WTC11 (cell line): ENCODE data around the gene ZFP36L1.

Experiments
- ATF2 ChIP-seq: sonication (generic); formaldehyde crosslinking; IDR thresholded peaks from 2 replicates; pipeline ENCODE4 v1.8.1; 2022; ENCODE audit warnings: low read depth, missing genetic modification reagents, borderline replicate concordance
- CBFB ChIP-seq: sonication (generic); formaldehyde crosslinking; IDR thresholded peaks from 2 replicates; pipeline ENCODE4 v1.8.1; 2022; ENCODE audit warnings: mild to moderate bottlenecking, low read depth, missing genetic modification reagents
- CREB1 ChIP-seq: sonication (generic); formaldehyde crosslinking; IDR thresholded peaks from 2 replicates; pipeline ENCODE4 v1.8.0; 2023; ENCODE audit warnings: mild to moderate bottlenecking, missing genetic modification reagents
- CTCF ChIP-seq: fragments of 200-600 bp; IDR thresholded peaks from 2 replicates; pipeline ENCODE4 v1.8.0; 2022; ENCODE audit warnings: antibody characterized with exemption
- ESRRA ChIP-seq: sonication (generic); formaldehyde crosslinking; IDR thresholded peaks from 2 replicates; pipeline ENCODE4 v1.8.1; 2022; ENCODE audit warnings: mild to moderate bottlenecking, missing genetic modification reagents, borderline replicate concordance
- ETV6 ChIP-seq: sonication (generic); formaldehyde crosslinking; IDR thresholded peaks from 2 replicates; pipeline ENCODE4 v1.8.1; 2022; ENCODE audit warnings: mild to moderate bottlenecking, missing genetic modification reagents
- FOXK1 ChIP-seq: sonication (generic); formaldehyde crosslinking; IDR thresholded peaks from 2 replicates; pipeline ENCODE4 v1.8.0; 2022; ENCODE audit warnings: mild to moderate bottlenecking, moderate library complexity, missing genetic modification reagents
- IRF2 ChIP-seq: sonication (generic); formaldehyde crosslinking; IDR thresholded peaks from 2 replicates; pipeline ENCODE4 v1.8.0; 2022; ENCODE audit warnings: low read depth, missing genetic modification reagents, borderline replicate concordance
- NR2C2 ChIP-seq: sonication (generic); formaldehyde crosslinking; IDR thresholded peaks from 2 replicates; pipeline ENCODE4 v1.8.0; 2022; ENCODE audit warnings: mild to moderate bottlenecking, missing genetic modification reagents
- USF1 ChIP-seq: sonication (generic); formaldehyde crosslinking; IDR thresholded peaks from 2 replicates; pipeline ENCODE4 v1.8.0; 2022; ENCODE audit warnings: mild to moderate bottlenecking, missing genetic modification reagents
- ZNF138 ChIP-seq: sonication (generic); formaldehyde crosslinking; conservative IDR thresholded peaks from 2 replicates; pipeline ENCODE4 v1.8.1; 2022; ENCODE audit warnings: mild to moderate bottlenecking, moderate library complexity, missing genetic modification reagents
- ZNF396 ChIP-seq: fragments of 250-450 bp; sonication (Bioruptor Pico); IDR thresholded peaks from 2 replicates; pipeline ENCODE4 v1.8.0; 2021; ENCODE audit warnings: mild to moderate bottlenecking, moderate library complexity, borderline replicate concordance
- TF ChIP-seq, protein P1 (sequence below): sonication (generic); formaldehyde crosslinking; IDR thresholded peaks from 2 replicates; pipeline ENCODE4 v1.8.0; 2022; ENCODE audit warnings: missing genetic modification reagents
- TF ChIP-seq, protein P2 (sequence below): sonication (generic); formaldehyde crosslinking; conservative IDR thresholded peaks from 2 replicates; pipeline ENCODE4 v1.8.1; 2022; ENCODE audit warnings: mild to moderate bottlenecking, missing genetic modification reagents

DNA sequence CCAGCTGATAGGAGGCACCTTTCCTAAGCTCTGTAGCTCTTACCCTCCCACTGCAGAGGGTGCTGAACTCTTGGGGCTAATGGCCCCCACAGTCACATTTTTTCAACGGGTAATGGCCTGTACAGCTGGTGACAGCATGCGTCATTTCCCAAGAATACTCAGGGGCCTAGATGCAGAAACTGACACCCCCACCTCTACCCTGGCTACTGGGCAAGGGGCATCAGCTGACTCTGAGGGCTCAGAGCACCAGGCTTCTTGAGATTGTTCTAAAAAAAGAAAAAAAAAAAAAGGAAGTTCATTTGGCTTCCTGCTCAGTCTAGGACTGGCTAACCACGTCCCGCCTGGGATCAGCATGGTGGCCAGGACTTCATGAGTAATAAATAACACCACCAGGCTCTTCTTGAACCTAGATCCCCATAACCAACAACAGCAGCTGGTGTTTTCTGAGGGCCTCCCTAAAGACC, 35.2 kb downstream of the ZFP36L1 start:
- TF ChIP-seq FOXK1 (CRISPR knock-in tag) (no peak), ETV6 (CRISPR knock-in tag) (no peak), CTCF (no peak), NR2C2 (no peak), ATF2 (no peak), IRF2 (CRISPR knock-in tag) (no peak), ZNF396 (CRISPR knock-in tag) (no peak), ESRRA (CRISPR knock-in tag) (no peak), ZNF138 (CRISPR knock-in tag) (no peak), CREB1 (CRISPR knock-in tag) (no peak), CBFB (no peak), USF1 (no peak)
- TF ChIP-seq, protein P1, sequence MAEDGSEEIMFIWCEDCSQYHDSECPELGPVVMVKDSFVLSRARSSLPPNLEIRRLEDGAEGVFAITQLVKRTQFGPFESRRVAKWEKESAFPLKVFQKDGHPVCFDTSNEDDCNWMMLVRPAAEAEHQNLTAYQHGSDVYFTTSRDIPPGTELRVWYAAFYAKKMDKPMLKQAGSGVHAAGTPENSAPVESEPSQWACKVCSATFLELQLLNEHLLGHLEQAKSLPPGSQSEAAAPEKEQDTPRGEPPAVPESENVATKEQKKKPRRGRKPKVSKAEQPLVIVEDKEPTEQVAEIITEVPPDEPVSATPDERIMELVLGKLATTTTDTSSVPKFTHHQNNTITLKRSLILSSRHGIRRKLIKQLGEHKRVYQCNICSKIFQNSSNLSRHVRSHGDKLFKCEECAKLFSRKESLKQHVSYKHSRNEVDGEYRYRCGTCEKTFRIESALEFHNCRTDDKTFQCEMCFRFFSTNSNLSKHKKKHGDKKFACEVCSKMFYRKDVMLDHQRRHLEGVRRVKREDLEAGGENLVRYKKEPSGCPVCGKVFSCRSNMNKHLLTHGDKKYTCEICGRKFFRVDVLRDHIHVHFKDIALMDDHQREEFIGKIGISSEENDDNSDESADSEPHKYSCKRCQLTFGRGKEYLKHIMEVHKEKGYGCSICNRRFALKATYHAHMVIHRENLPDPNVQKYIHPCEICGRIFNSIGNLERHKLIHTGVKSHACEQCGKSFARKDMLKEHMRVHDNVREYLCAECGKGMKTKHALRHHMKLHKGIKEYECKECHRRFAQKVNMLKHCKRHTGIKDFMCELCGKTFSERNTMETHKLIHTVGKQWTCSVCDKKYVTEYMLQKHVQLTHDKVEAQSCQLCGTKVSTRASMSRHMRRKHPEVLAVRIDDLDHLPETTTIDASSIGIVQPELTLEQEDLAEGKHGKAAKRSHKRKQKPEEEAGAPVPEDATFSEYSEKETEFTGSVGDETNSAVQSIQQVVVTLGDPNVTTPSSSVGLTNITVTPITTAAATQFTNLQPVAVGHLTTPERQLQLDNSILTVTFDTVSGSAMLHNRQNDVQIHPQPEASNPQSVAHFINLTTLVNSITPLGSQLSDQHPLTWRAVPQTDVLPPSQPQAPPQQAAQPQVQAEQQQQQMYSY: no peak
- TF ChIP-seq, protein P2, sequence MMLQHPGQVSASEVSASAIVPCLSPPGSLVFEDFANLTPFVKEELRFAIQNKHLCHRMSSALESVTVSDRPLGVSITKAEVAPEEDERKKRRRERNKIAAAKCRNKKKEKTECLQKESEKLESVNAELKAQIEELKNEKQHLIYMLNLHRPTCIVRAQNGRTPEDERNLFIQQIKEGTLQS: no peak
